ENCODE data around the gene DCAF7.

DCAF7 gene

GRCh38 chr17:63511331-63511730 is 38.9 kb upstream of the DCAF7 start:
- no peak for DNase-seq (ENCODE audit: low read depth)
- no peak for TF ChIP-seq CTCF (IDR thresholded peaks at IDR 0.05; ENCODE audit: control insufficient read depth, insufficient read depth, low read depth, low read length, missing control alignments)
- H3K4me3 ChIP-seq (ENCODE audit: control insufficient read depth, low read depth, low read length) = no peak overlapping the region

GRCh38 chr17:63512388-63512787 is 37.9 kb upstream of the DCAF7 start:
- H3K4me3 ChIP-seq (ENCODE audit: control insufficient read depth, low read depth, low read length) = no peak overlapping the region
- TF ChIP-seq CTCF (IDR thresholded peaks at IDR 0.05; ENCODE audit: control insufficient read depth, insufficient read depth, low read depth, low read length, missing control alignments) = no peak
- no peak for DNase-seq (ENCODE audit: low read depth)

- no peak for TF ChIP-seq CTCF (IDR thresholded peaks at IDR 0.05; ENCODE audit: control insufficient read depth, insufficient read depth, low read depth, low read length, missing control alignments)
- DNase-seq (ENCODE audit: low read depth) = no peak
- H3K4me3 ChIP-seq (ENCODE audit: control insufficient read depth, low read depth, low read length) = no peak overlapping the region
These were observed 37.2 kb upstream of the DCAF7 start for GRCh38 chr17:63512896-63513644.

GRCh38 chr17:63514477-63514876 is 35.8 kb upstream of the DCAF7 start:
- no peak for TF ChIP-seq CTCF (IDR thresholded peaks at IDR 0.05; ENCODE audit: control insufficient read depth, insufficient read depth, low read depth, low read length, missing control alignments)
- DNase-seq (ENCODE audit: low read depth) = no peak

GRCh38 chr17:63514974-63515373 is 35.3 kb upstream of the DCAF7 start:
- H3K4me3 ChIP-seq (ENCODE audit: control insufficient read depth, low read depth, low read length) = no peak overlapping the region
- no peak for DNase-seq (ENCODE audit: low read depth)
- TF ChIP-seq CTCF (IDR thresholded peaks at IDR 0.05; ENCODE audit: control insufficient read depth, insufficient read depth, low read depth, low read length, missing control alignments) = no peak

More at GRCh38 chr17:63514477-63514876, 35.8 kb upstream of the DCAF7 start:
- no peak overlapping the region for H3K4me3 ChIP-seq (ENCODE audit: control insufficient read depth, low read depth, low read length)

- no peak for TF ChIP-seq CTCF (IDR thresholded peaks at IDR 0.05; ENCODE audit: control insufficient read depth, insufficient read depth, low read depth, low read length, missing control alignments)
- no peak overlapping the region for H3K4me3 ChIP-seq (ENCODE audit: control insufficient read depth, low read depth, low read length)
- DNase-seq (ENCODE audit: low read depth) = no peak
These were observed 34.9 kb upstream of the DCAF7 start for GRCh38 chr17:63515426-63515825.
